Measurements from ENCODE around the gene PDGFA.

PDGFA gene

GRCh38 chr7:483656-484355 lies 35.8 kb downstream of the PDGFA start:
- no peak for TF ChIP-seq CTCF (IDR thresholded peaks at IDR 0.05; ENCODE audit: low read depth, low read length, missing control alignments)
- no peak for DNase-seq (ENCODE audit: low read depth)
- H3K4me3 ChIP-seq (ENCODE audit: low read depth, low read length) = no peak overlapping the region
- in situ Hi-C loops (cut with HindIII; ENCODE audit: low sequenced_read_pairs) = loop anchor here (5.0 kb wide), 1 partner anchor 37 kb away; no protein-coding TSS in a partner anchor

GRCh38 chr7:482521-483083 lies 37.0 kb downstream of the PDGFA start:
- no peak for TF ChIP-seq CTCF (IDR thresholded peaks at IDR 0.05; ENCODE audit: low read depth, low read length, missing control alignments)
- no peak for DNase-seq (ENCODE audit: low read depth)
- in situ Hi-C loops (cut with HindIII; ENCODE audit: low sequenced_read_pairs) = loop anchor here (5.0 kb wide), 1 partner anchor 35 kb away; no protein-coding TSS in a partner anchor
- H3K4me3 ChIP-seq (ENCODE audit: low read depth, low read length) = no peak overlapping the region

- DNase-seq (ENCODE audit: low read depth) = no peak
- TF ChIP-seq CTCF (IDR thresholded peaks at IDR 0.05; ENCODE audit: low read depth, low read length, missing control alignments) = no peak
- H3K4me3 ChIP-seq (ENCODE audit: low read depth, low read length) = no peak overlapping the region
- in situ Hi-C loops (cut with HindIII; ENCODE audit: low sequenced_read_pairs) = loop anchor here (5.0 kb wide), 1 partner anchor 34 kb away; no protein-coding TSS in a partner anchor
Measured at GRCh38 chr7:481219-481930, 38.3 kb downstream of the PDGFA start.

GRCh38 chr7:480531-481218 lies 39.0 kb downstream of the PDGFA start:
- no peak overlapping the region for H3K4me3 ChIP-seq (ENCODE audit: low read depth, low read length)
- DNase-seq (ENCODE audit: low read depth) = no peak
- in situ Hi-C loops (cut with HindIII; ENCODE audit: low sequenced_read_pairs) = loop anchor here (5.0 kb wide), 1 partner anchor 33 kb away; no protein-coding TSS in a partner anchor
- TF ChIP-seq CTCF (IDR thresholded peaks at IDR 0.05; ENCODE audit: low read depth, low read length, missing control alignments) = no peak

- in situ Hi-C loops (cut with HindIII; ENCODE audit: low sequenced_read_pairs) = loop anchor here (5.0 kb wide), 1 partner anchor 33 kb away; no protein-coding TSS in a partner anchor
- no peak for DNase-seq (ENCODE audit: low read depth)
- no peak overlapping the region for H3K4me3 ChIP-seq (ENCODE audit: low read depth, low read length)
- no peak for TF ChIP-seq CTCF (IDR thresholded peaks at IDR 0.05; ENCODE audit: low read depth, low read length, missing control alignments)
Measured at GRCh38 chr7:479948-480499, 39.6 kb downstream of the PDGFA start.
